ENCODE data around the gene CLDN1.

CLDN1 gene

GRCh38 chr3:190362258-190362657, 40.0 kb upstream of the CLDN1 start:
- no peak for DNase-seq (ENCODE audit: low read depth)
- no peak for TF ChIP-seq CTCF (conservative IDR thresholded peaks at IDR 0.05; ENCODE audit: low read length)
- no peak overlapping the region for H3K4me3 ChIP-seq (ENCODE audit: low read length)

- H3K4me3 ChIP-seq (ENCODE audit: low read length) = no peak overlapping the region
- no peak for DNase-seq (ENCODE audit: low read depth)
- TF ChIP-seq CTCF (conservative IDR thresholded peaks at IDR 0.05; ENCODE audit: low read length) = no peak
These were observed 39.5 kb upstream of the CLDN1 start for GRCh38 chr3:190361791-190362190.

- no peak for DNase-seq (ENCODE audit: low read depth)
- no peak overlapping the region for H3K4me3 ChIP-seq (ENCODE audit: low read length)
- no peak for TF ChIP-seq CTCF (conservative IDR thresholded peaks at IDR 0.05; ENCODE audit: low read length)
These were observed 38.0 kb upstream of the CLDN1 start for GRCh38 chr3:190360228-190360627.

- no peak for DNase-seq (ENCODE audit: low read depth)
- TF ChIP-seq CTCF (conservative IDR thresholded peaks at IDR 0.05; ENCODE audit: low read length) = no peak
- no peak overlapping the region for H3K4me3 ChIP-seq (ENCODE audit: low read length)
These were observed 37.6 kb upstream of the CLDN1 start for GRCh38 chr3:190359813-190360212.

GRCh38 chr3:190357468-190357867, 35.2 kb upstream of the CLDN1 start:
- no peak for DNase-seq (ENCODE audit: low read depth)
- TF ChIP-seq CTCF (conservative IDR thresholded peaks at IDR 0.05; ENCODE audit: low read length) = no peak

GRCh38 chr3:190356246-190356645, 34.0 kb upstream of the CLDN1 start:
- TF ChIP-seq CTCF (conservative IDR thresholded peaks at IDR 0.05; ENCODE audit: low read length) = no peak
- H3K4me3 ChIP-seq (ENCODE audit: low read length) = no peak overlapping the region
- no peak for DNase-seq (ENCODE audit: low read depth)

More at GRCh38 chr3:190357468-190357867, 35.2 kb upstream of the CLDN1 start:
- H3K4me3 ChIP-seq (ENCODE audit: low read length) = no peak overlapping the region

GRCh38 chr3:190352861-190353457, 30.7 kb upstream of the CLDN1 start:
- TF ChIP-seq CTCF (conservative IDR thresholded peaks at IDR 0.05; ENCODE audit: low read length) = no peak
- no peak for DNase-seq (ENCODE audit: low read depth)
- H3K4me3 ChIP-seq (ENCODE audit: low read length) = no peak overlapping the region

Measured in AG10803 (cell line).